SIG-M5 treated with dmso at 0.1 percent for 504 hours (cell line): ENCODE measurements around the gene INSYN2A.

Experiments used
- DNase-seq: peaks from one replicate; lab custom pipeline; 2025; ENCODE audit not compliant: unreplicated experiment; lab: John Stamatoyannopoulos, UW

The INSYN2A gene

DNA sequence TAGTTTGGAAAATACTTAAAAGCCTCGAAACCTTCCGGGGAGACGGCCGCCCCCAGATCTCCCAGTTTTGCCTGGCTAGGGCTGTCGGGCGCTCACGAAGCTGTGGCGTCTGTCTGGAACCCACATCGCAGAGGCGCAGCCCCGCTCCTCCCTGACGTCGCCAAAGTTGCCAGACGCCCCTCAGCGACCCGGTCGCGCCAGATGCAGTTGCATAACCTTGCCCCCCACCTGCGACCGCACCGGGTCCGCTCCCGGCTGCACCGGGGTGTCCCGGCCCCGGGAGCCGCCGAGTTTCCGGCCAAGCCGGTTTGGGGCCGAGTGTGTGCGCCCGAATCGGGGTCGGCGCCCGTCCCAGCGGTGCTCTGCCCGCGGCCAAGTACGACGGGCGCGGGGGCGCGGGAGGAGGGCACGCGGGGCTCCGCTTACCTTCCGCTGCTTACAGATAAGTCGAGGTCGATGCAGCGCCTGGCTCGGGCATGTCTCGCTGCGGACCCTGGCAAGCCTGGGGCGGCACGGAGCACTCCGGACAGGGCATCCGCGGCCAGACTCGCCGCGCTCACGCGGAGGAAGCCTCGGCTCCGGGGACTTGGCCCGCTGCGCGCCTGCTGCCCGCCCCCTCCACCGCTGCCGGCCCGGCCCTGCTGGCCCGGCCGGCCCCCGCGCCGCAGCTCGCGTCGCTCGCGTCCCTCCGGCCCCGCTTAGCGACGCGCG lies 665 bp downstream of the INSYN2A start:
- no peak for DNase-seq

DNA sequence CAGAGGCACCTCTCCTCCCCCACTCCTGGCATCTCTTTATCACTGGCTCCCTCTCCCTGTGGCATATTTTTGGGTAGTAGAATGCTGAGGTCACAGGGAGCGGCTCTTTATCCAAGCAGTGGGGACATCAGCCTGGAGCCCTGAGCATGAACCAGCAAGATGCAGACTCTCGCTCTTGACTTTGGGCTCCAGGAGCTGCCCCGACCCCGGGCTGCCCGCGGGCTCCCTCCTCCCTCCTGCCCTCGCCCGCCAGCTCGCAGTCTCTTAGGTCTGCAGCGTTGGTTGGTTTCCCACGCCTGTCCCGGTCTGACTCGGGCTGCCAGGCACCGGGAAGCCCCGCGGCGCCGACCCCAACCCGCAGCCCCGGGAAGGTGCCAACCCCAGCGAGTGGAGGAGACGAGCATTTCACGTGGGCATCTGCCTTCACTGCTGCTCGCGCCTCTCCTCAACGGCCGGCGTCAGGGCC lies 1.3 kb downstream of the INSYN2A start:
- no peak for DNase-seq

- no peak for DNase-seq
Measured at GRCh38 chr10:127194599-127194998, 1.8 kb downstream of the INSYN2A start.

DNA sequence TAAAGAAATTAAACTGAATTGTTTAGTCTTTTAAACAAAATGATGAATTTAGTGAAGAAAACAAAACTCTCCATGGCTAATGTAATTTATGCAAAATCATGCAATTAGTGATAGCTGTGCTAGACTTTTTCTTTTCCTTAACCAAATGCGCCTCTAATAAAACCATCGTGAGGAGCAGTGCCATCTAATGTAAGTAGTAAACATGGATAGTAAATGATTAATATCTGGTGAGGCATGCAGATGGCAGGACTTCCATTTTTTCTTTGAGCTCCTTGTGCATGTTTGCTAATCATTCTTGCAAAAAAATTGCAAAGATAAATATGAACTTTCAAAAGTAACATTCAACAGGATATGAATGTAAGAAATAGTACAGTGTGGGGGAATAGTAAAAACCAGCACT lies 2.3 kb downstream of the INSYN2A start:
- DNase-seq, result no peak

GRCh38 chr10:127193125-127193524 lies 3.3 kb downstream of the INSYN2A start:
- DNase-seq, result no peak

DNA sequence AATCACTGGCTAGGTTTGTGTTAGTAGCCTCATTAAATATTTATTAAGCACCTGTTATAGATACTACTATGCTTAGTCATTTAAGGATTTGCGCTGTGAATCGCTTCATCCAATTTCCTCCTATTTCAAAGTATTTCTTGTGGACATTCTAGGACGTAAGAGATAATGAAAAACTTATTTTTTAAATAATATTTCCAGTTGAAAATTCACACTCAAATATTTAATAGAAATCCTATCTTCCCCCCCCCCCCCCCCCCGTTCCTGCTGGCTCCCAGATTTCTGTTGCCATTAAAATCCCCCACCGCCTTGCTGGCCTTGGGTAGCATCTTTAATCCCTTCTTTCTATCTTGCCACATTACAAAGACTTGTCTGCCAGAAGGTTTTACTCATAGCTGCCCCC lies 6.0 kb downstream of the INSYN2A start:
- no peak for DNase-seq

- no peak for DNase-seq
Measured at GRCh38 chr10:127189226-127189625, 7.2 kb downstream of the INSYN2A start.

DNA sequence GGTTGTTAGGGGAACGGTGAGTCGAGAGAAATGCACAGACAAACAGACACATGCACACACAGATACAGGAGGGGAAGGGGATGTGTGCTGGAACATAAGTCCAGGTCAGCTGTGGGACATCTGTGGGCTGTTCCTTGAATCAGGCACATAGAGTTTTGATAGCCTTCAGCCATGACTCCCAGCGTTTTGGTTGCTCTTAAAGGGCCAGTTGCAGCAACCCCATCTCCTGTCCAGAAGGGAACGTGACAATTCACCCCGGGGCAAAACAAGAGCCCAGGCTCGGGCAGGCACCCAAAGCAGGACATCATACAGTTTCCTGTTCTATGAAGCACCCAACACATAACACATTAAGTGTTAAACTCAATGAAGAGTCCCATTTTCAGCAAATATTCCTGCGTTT lies 9.6 kb downstream of the INSYN2A start:
- DNase-seq, result no peak

- DNase-seq, result no peak
Measured at GRCh38 chr10:127184582-127184981, 11.8 kb downstream of the INSYN2A start.

DNA sequence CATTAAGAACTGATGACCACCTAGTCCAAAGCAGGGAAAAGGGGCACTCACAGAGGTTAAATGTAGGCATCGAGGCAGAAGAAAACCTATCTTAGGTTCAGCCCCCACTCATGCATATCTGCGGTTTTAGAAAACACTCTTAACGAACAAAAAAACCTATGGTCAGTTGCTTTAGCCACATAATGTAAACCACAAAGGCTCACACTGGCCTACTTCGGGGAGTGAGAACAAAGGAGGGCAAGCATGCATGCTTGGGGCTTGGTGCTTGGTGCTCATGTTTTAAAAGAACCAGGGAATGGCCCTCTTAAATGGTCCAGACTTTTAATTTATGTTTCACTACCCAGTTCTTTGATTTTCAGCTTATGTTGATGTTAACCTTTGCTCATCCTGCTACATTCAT lies 14.2 kb downstream of the INSYN2A start:
- no peak for DNase-seq

DNA sequence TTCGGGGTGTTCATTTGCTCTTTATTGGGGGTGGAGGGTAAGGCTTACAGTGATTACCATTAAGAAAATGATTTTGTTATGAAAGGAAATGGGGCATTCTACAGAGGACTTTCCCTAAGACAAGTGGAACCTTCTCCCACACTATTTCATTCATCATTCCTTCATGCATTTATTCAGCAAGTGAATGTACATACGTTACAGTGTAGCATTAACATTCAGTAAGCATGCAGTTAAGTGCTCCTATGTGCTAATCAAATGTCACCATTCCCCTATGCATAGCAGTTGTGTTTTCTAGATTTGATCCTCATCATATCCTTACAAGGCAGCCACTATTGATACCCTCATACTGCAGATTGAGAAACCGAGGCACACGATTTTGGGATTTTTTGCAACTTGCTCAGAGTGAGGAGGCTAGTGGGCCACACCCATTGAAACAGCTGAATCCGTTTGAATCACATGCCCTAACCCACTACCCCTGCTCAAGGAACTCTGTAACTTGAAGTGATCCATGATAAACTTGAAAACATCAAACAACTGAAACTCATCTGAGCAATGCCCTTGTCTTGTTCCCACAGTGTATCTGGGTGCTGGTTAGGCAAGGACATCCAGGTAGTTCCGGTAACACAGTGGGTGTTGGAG lies 16.7 kb downstream of the INSYN2A start:
- DNase-seq, result no peak

- no peak for DNase-seq
Measured at GRCh38 chr10:127176649-127177048, 19.7 kb downstream of the INSYN2A start.

GRCh38 chr10:127175357-127176110 lies 20.9 kb downstream of the INSYN2A start:
- DNase-seq, result no peak

- no peak for DNase-seq
Measured at GRCh38 chr10:127174866-127175265, 21.5 kb downstream of the INSYN2A start.

DNA sequence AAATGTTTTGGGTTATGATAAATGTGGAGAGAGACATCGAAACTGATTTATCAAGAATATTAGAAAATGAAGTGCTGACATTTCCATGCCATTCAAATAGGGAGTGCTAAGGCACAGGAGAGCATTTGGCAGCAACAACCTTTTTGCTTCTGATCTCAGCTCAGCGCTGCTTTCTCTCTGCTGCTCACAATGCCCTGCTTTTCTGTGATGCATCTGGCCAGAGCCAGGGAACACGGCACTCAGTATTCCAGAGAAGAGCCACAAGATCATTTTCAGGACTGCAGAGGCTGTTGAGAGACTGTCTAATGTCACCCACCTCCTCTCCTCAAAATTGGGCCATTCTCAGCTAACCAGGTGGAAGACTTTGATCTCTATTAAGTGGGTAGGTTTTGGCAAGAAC lies 28.1 kb downstream of the INSYN2A start:
- DNase-seq, result no peak

DNA sequence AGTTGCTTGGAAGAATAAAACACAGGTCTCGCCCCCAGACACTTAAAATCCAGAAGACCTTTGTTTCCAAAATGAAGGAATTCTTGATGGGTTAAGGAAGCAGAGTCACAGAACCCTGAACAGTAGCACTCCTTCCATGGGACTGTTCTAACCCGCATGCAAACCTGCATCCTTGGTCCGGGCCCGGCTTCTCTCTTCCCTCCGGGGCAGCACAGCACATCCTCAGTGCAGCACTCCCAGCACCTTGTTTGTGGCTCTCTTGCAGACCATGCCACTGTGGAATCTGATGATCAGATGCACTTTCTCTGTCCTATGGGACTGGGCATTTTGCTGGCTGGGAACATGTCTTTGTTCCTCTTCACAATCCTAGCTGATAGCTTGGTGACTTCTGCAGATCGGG lies 33.5 kb downstream of the INSYN2A start:
- DNase-seq, result no peak

DNA sequence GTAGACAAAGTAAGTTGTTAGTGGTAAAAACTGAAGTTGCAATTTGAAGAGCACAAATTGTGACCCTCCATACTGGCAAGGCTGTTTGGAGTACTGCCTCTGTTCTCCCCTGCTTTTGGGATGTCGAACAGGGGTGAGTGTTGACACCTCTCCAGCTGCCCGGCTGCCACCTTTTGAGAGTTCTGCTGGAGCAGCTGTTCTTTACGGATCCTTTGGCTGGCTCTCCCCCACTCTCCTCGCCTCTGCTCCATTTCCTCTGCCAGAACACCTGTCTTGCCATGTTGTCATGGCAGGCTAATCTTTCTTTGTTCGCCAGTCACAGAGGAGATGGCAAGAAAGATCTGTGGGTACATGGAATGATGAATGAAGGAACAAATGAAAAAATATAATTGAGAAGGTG lies 34.9 kb downstream of the INSYN2A start:
- no peak for DNase-seq

DNA sequence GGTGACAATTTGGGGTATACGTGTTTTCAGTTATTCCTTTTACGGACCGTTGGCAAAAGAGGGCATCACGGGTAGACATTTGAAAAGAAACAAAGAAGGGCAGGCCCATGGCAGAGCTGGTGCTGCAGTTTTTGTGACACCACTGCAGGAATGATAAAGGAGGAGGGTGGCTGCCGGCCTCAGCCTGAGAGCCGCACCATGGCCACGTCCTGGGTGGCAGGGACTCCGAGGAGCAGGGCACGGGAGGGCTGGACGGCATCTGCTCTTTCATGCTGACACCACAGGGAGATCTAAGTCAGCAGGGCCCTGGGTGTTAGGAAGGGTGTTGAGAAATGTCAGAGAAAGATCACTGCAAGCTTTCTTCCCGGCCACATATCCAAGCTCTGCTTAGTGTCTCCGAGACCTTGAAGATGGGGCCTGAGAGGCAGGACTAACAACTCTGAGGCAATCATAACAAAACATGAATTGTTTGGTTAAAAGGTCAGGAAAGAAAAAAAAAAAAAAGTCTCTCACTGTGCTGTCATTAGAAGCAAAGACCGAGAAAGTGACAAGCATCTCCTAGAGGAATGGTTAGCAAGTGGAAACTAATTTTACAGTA lies 36.6 kb downstream of the INSYN2A start:
- DNase-seq, result no peak

DNA sequence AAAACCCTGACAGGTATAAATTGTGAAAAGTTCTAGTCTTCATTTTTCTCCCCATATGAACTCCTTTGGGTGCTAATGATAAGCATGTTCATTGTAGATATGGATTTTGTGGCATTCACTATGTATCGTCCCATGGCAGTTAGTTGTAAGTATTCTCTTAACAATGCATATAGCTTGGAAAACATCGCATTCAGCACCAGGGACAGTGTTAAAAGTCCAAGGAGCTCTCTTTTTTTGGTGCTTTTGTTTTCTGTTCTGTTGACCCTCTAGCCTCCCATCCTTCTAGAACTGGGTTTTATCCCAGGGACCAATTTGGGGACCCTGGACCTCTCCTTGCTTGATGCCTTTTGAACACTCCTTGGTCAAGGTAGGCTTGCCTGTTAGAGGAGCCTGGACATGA lies 37.7 kb downstream of the INSYN2A start:
- DNase-seq, result no peak

DNA sequence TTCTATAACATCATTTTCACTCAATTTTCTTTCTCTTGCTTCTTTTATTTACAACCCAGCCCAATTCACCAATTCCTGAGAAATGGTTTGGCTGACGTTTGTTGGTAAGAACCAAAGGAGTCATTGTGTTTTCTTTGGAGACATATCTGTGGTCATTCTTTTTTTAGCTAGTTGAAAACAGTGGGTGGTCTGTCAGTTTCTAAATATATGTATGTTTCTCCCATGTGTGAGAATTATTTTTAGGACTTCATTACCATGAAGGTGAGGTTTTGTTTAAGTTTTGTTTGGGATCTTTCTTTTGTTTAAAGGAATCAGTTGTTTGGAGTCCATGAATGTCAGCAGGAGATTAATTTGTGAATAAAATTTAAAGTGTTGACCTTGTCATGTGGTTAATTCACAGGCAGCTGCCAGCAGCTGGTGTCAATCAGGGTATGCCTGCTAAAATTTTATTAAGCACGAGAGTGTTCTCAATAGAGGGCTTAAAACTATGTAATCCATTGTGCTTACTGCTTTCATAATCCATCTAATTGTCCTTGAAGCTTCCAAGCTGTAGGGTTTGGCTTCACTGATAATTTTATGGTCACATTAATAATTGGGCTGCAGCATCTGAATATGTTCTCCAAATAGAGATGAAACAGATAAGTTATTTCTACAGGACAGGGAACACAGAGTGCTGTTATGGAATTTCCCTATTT lies 38.7 kb downstream of the INSYN2A start:
- no peak for DNase-seq

DNA sequence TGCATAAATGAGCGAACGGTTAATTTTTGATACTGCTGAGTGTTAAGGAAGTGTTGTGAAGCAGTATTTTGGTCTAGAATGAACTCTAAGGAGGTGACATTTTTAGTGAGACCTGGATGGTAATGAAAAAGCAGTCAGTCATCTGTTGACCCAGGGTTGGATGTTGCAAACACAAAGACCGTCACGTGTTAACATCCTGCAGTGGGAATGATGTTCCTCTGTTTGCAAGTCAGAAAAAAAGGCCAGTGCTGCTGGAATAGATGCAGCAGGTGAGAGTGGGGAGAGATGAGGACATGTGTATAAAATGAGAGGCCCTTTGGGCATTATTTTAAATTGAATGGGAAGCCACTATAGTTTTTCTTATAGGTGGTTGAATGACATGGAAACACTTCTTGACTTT lies 39.3 kb downstream of the INSYN2A start:
- no peak for DNase-seq
